ENCODE data around the gene RHOT1.
"Not testable (repeated sequence)": the region's sequence is repeated elsewhere in the genome, so short reads cannot be mapped to it uniquely, and the experiment has no call there.

RHOT1 gene

GRCh38 chr17:32161506-32162365 is 19.4 kb downstream of the RHOT1 start:
- TF ChIP-seq, protein P1, sequence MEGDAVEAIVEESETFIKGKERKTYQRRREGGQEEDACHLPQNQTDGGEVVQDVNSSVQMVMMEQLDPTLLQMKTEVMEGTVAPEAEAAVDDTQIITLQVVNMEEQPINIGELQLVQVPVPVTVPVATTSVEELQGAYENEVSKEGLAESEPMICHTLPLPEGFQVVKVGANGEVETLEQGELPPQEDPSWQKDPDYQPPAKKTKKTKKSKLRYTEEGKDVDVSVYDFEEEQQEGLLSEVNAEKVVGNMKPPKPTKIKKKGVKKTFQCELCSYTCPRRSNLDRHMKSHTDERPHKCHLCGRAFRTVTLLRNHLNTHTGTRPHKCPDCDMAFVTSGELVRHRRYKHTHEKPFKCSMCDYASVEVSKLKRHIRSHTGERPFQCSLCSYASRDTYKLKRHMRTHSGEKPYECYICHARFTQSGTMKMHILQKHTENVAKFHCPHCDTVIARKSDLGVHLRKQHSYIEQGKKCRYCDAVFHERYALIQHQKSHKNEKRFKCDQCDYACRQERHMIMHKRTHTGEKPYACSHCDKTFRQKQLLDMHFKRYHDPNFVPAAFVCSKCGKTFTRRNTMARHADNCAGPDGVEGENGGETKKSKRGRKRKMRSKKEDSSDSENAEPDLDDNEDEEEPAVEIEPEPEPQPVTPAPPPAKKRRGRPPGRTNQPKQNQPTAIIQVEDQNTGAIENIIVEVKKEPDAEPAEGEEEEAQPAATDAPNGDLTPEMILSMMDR (IDR thresholded peaks at IDR 0.05) = no peak
- TF ChIP-seq ZFX (IDR thresholded peaks at IDR 0.05; ENCODE audit: borderline replicate concordance) = no peak
- no peak overlapping the region for H3K27ac ChIP-seq

- no peak overlapping the region for H3K27ac ChIP-seq
- TF ChIP-seq, protein P1 (IDR thresholded peaks at IDR 0.05) = no peak
These were observed 32.6 kb downstream of the RHOT1 start for GRCh38 chr17:32174889-32175288.

GRCh38 chr17:32178679-32179078 is 36.4 kb downstream of the RHOT1 start:
- H3K27ac ChIP-seq = not testable (repeated sequence)

- H3K27ac ChIP-seq = not testable (repeated sequence)
These were observed 36.8 kb downstream of the RHOT1 start for GRCh38 chr17:32179103-32179502.

DNA sequence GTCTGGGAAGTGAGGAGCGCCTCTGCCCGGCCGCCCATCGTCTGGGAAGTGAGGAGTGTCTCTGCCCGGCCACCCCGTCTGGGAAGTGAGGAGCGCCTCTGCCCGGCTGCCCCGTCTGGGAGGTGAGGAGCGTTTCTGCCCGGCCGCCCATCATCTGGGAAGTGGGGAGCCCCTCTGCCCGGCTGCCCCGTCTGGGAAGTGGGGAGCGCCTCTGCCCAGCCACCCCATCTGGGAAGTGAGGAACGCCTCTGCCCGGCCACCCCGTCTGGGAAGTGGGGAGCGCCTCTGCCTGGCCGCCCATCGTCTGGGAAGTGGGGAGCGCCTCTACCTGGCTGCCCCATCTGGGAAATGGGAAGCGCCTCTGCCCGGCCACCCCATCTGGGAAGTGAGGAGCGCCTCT is 37.2 kb downstream of the RHOT1 start:
- H3K27ac ChIP-seq = not testable (repeated sequence)

DNA sequence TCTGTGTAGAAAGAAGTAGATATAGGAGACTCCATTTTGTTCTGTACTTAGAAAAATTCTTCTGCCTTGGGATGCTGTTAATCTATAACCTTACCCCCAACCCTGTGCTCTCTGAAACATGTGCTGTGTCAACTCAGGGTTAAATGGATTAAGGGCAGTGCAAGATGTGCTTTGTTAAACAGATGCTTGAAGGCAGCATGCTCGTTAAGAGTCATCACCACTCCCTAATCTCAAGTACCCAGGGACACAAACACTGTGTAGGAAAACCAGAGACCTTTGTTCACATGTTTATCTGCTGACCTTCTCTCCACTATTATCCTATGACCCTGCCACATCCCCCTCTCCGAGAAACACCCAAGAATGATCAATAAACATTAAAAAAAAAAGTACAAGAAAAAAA is 38.0 kb downstream of the RHOT1 start:
- H3K27ac ChIP-seq = not testable (repeated sequence)

DNA sequence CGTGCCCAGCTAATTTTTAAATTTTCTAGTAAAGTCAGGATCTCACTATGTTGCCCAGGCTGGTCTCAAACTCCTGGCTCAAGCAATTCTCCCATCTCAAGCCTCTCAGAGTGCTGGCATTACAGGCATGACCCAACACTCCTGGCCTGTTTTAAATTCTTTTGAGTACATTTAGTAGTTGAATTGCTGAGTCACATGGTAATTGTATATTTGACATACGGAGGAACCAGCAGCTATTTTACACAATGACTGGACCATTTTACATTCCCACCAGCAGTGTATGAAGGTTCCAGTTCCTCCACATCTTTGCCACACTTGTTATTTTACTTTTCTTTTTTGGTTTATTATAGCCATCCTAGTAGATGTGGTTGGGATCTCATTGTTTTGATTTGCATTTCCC is 43.6 kb downstream of the RHOT1 start:
- H3K27ac ChIP-seq = no peak overlapping the region
- TF ChIP-seq, protein P1 (IDR thresholded peaks at IDR 0.05) = no peak
- TF ChIP-seq ZFX (IDR thresholded peaks at IDR 0.05; ENCODE audit: borderline replicate concordance) = no peak

GRCh38 chr17:32187271-32187670 is 45.0 kb downstream of the RHOT1 start:
- no peak for TF ChIP-seq ZFX (IDR thresholded peaks at IDR 0.05; ENCODE audit: borderline replicate concordance)
- TF ChIP-seq, protein P1 (IDR thresholded peaks at IDR 0.05) = no peak

GRCh38 chr17:32189343-32189742 is 47.0 kb downstream of the RHOT1 start:
- TF ChIP-seq, protein P1 (IDR thresholded peaks at IDR 0.05) = no peak
- TF ChIP-seq ZFX (IDR thresholded peaks at IDR 0.05; ENCODE audit: borderline replicate concordance) = no peak
- no peak overlapping the region for H3K27ac ChIP-seq

More at GRCh38 chr17:32187271-32187670, 45.0 kb downstream of the RHOT1 start:
- H3K27ac ChIP-seq = no peak overlapping the region

Measured in 22Rv1 (cell line).